ENCODE measurements around the gene PRLR.

The PRLR gene

GRCh38 chr5:35026941-35027340, 203.3 kb downstream of the PRLR start:
- no peak for DNase-seq

- no peak for DNase-seq
These were observed 203.9 kb downstream of the PRLR start for GRCh38 chr5:35026280-35026840.

- no peak for DNase-seq
These were observed 205.3 kb downstream of the PRLR start for GRCh38 chr5:35024911-35025510.

GRCh38 chr5:35023391-35024178, 206.7 kb downstream of the PRLR start:
- no peak for DNase-seq

- DNase-seq, result no peak
These were observed 213.9 kb downstream of the PRLR start for GRCh38 chr5:35016174-35017051.

GRCh38 chr5:35015063-35015462, 215.2 kb downstream of the PRLR start:
- no peak for DNase-seq

GRCh38 chr5:35012796-35013195, 217.5 kb downstream of the PRLR start:
- no peak for DNase-seq

- DNase-seq, result no peak
These were observed 217.9 kb downstream of the PRLR start for GRCh38 chr5:35012365-35012764.

GRCh38 chr5:35010676-35011075, 219.6 kb downstream of the PRLR start:
- DNase-seq, result no peak

- no peak for DNase-seq
These were observed 220.6 kb downstream of the PRLR start for GRCh38 chr5:35009657-35010056.

GRCh38 chr5:35009019-35009418, 221.3 kb downstream of the PRLR start:
- DNase-seq, result no peak

- no peak for DNase-seq
These were observed 225.5 kb downstream of the PRLR start for GRCh38 chr5:35004771-35005170.

- DNase-seq, result no peak
These were observed 226.1 kb downstream of the PRLR start for GRCh38 chr5:35004200-35004599.

- peak; percentile 82 for DNase-seq
These were observed 227.0 kb downstream of the PRLR start for GRCh38 chr5:35003018-35003957.

- no peak for DNase-seq
These were observed 227.8 kb downstream of the PRLR start for GRCh38 chr5:35002459-35002858.

- DNase-seq, result no peak
These were observed 228.4 kb downstream of the PRLR start for GRCh38 chr5:35001842-35002241.
